Measurements from ENCODE around the gene DOP1A. TPM values are rescaled to one million over a fixed set of nuclear protein-coding genes. Genes with fewer than 3 reads are reported as not detected.

The DOP1A gene
- total and polyA plus RNA-seq, 2 experiments from 2014 or later: 4.5 to 26.0 TPM

DNA sequence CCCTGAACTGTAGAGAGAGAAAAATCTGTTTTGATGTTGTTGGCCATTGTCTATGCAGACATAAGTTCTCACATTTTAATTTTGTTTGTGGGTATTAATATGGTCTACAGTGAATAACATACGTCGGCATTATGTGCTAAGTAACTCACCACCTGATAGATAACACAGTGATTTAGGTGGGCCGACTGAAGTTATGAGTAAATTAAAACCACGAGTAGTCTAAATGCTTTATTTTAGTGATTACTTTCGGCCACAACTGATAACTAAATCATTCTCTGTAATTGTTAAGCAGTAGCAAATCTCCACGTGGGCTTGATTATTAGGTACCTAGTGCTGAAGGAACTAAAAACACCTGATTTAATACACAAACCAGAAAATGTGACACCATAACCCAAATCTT is 1.1 kb downstream of the DOP1A start:
- H3K4me1 ChIP-seq (ENCODE audit: low read depth): peaks cover 19% of the 10 kb centered on the region
- no peaks in the 10 kb centered on the region for H3K27me3 ChIP-seq
- H3K4me3 ChIP-seq: peak overlapping the region; percentile 54
- H3K36me3 ChIP-seq: no peaks in the 10 kb centered on the region
- no peak for DNase-seq (ENCODE audit: low read depth in 1 of 2, low spot score in 1 of 2)
- H3K27ac ChIP-seq: peak overlapping the region; percentile 79
- TF ChIP-seq, protein P1, sequence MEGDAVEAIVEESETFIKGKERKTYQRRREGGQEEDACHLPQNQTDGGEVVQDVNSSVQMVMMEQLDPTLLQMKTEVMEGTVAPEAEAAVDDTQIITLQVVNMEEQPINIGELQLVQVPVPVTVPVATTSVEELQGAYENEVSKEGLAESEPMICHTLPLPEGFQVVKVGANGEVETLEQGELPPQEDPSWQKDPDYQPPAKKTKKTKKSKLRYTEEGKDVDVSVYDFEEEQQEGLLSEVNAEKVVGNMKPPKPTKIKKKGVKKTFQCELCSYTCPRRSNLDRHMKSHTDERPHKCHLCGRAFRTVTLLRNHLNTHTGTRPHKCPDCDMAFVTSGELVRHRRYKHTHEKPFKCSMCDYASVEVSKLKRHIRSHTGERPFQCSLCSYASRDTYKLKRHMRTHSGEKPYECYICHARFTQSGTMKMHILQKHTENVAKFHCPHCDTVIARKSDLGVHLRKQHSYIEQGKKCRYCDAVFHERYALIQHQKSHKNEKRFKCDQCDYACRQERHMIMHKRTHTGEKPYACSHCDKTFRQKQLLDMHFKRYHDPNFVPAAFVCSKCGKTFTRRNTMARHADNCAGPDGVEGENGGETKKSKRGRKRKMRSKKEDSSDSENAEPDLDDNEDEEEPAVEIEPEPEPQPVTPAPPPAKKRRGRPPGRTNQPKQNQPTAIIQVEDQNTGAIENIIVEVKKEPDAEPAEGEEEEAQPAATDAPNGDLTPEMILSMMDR (IDR thresholded peaks at IDR 0.05; ENCODE audit: low read depth, low read length): no peak
- no peaks in the 10 kb centered on the region for H3K9me3 ChIP-seq (ENCODE audit: low read depth)

DNA sequence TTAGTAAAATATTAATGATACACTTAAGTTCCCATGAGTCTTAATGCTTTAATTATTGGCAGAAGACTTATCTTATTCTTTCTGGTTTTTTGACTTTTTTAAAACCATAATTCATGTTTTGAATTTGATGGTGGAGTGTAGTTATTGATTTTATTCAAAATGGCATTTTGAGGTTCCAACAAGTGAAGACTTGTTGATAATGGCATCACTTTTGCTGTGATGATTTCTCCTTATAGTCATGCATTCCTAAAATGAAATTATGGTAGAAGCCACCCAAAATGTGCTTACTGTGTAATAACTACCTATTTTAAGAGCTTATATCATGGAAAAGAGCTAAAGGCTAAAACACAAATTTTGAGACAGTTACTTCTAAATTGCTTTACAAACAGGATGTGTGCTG is 2.2 kb downstream of the DOP1A start:
- H3K27ac ChIP-seq: no peak overlapping the region
- H3K4me1 ChIP-seq (ENCODE audit: low read depth): peaks cover 19% of the 10 kb centered on the region
- TF ChIP-seq, protein P1 (IDR thresholded peaks at IDR 0.05; ENCODE audit: low read depth, low read length): no peak
- H3K4me3 ChIP-seq: no peak overlapping the region
- no peaks in the 10 kb centered on the region for H3K36me3 ChIP-seq
- no peaks in the 10 kb centered on the region for H3K27me3 ChIP-seq
- H3K9me3 ChIP-seq (ENCODE audit: low read depth): no peaks in the 10 kb centered on the region
- DNase-seq (ENCODE audit: low read depth in 1 of 2, low spot score in 1 of 2): no peak

DNA sequence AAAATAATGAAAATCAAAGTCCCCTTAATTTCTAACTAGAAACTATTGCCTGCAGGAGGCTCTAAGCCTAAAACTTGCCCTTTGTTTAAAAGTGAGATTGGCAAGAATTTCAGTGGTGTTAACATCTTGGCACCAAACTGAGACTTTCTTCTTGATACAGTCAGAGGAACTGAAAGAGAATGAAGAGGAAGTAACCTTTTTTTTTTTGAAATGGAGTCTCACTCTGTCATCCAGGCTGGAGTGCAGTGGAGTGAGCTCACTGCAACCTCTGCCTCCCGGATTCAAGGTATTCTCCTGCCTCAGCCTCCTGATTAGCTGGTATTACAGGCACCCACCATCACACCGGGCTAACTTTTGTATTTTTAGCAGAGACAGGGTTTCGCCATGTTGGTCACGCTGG is 3.6 kb downstream of the DOP1A start:
- no peaks in the 10 kb centered on the region for H3K27me3 ChIP-seq
- peaks cover 19% of the 10 kb centered on the region for H3K4me1 ChIP-seq (ENCODE audit: low read depth)
- H3K9me3 ChIP-seq (ENCODE audit: low read depth): no peaks in the 10 kb centered on the region
- TF ChIP-seq, protein P1 (IDR thresholded peaks at IDR 0.05; ENCODE audit: low read depth, low read length): no peak
- H3K27ac ChIP-seq: no peak overlapping the region
- H3K36me3 ChIP-seq: no peaks in the 10 kb centered on the region
- peak in 1 of 2 donors; percentile 41 for DNase-seq (ENCODE audit: low read depth in 1 of 2, low spot score in 1 of 2)
- no peak overlapping the region for H3K4me3 ChIP-seq

DNA sequence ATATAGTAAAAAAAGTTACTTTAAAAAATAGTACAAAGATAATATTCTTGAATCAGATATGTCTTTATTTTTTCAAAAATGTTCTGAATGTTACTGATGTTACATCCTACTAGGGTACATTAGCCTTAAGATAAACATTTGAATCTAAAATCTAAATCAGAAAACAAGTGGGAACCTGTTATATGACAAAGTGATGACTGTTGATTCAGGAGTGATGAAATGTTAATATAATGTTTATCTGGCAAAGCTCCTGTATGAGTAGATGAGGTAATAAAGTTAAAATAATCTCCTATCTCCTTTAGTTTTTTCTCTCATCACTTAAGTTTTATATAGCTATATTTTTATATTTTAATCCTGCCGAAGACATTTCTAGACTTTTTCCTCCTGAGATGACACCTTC is 4.2 kb downstream of the DOP1A start:
- no peaks in the 10 kb centered on the region for H3K9me3 ChIP-seq (ENCODE audit: low read depth)
- H3K4me3 ChIP-seq: no peak overlapping the region
- TF ChIP-seq, protein P1 (IDR thresholded peaks at IDR 0.05; ENCODE audit: low read depth, low read length): no peak
- H3K27ac ChIP-seq: no peak overlapping the region
- H3K27me3 ChIP-seq: no peaks in the 10 kb centered on the region
- no peak for DNase-seq (ENCODE audit: low read depth in 1 of 2, low spot score in 1 of 2)
- H3K36me3 ChIP-seq: no peaks in the 10 kb centered on the region
- peaks cover 19% of the 10 kb centered on the region for H3K4me1 ChIP-seq (ENCODE audit: low read depth)

DNA sequence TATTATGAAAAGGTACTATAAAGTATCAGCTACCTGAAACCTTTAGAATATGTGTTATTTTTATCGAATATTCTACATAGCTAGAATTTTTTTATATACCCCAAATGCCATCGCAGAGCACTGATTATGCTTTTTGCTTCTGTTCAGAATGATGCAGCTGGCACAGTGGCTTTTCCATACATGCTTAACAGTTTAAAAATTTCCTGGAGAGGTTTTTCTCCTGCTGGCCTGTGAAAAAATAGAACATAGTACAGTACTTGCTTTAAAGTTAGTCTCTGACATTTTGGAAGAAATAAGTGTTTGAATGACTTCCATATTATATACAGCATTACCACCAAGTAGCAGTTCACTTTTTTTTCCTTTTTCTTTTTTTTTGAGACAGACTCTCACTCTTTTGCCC is 5.3 kb downstream of the DOP1A start:
- Histone ChIP-seq H3K4me3 (no peak overlapping the region), H3K9me3 (ENCODE audit: low read depth) (no peaks in the 10 kb centered on the region), H3K36me3 (no peaks in the 10 kb centered on the region), H3K27me3 (no peaks in the 10 kb centered on the region), H3K27ac (no peak overlapping the region), H3K4me1 (ENCODE audit: low read depth) (peaks cover 19% of the 10 kb centered on the region)
- no peak for DNase-seq (ENCODE audit: low read depth in 1 of 2, low spot score in 1 of 2)
- TF ChIP-seq, protein P1 (IDR thresholded peaks at IDR 0.05; ENCODE audit: low read depth, low read length): no peak

DNA sequence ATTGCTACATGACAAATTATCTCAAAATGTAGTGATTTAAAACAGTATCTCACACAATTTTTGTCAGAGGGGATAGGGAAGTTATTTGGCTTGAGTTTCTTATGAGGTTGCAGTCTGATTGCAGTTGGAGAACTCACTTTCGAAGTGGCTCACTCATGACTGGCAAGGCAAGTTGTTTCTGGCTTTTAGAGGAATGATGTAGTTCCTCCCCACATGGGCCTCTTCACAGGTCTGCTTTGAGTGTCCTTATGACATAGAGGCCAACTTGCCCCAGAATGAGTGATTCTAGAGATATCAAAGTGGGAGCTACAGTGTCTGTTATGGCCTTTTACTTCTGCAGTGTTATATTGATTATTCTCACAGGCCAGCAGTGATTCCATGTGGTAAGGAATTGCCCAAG is 6.1 kb downstream of the DOP1A start:
- no peak for DNase-seq (ENCODE audit: low read depth in 1 of 2, low spot score in 1 of 2)
- Histone ChIP-seq H3K4me3 (no peak overlapping the region), H3K27ac (no peak overlapping the region), H3K36me3 (no peaks in the 10 kb centered on the region), H3K4me1 (ENCODE audit: low read depth) (peaks cover 19% of the 10 kb centered on the region), H3K9me3 (ENCODE audit: low read depth) (no peaks in the 10 kb centered on the region), H3K27me3 (no peaks in the 10 kb centered on the region)
- TF ChIP-seq, protein P1 (IDR thresholded peaks at IDR 0.05; ENCODE audit: low read depth, low read length): no peak
